Vagina (tissue), 2 donors: Measurements from ENCODE around the gene SERGEF. TPM values are rescaled to one million over a fixed set of nuclear protein-coding genes. Genes with fewer than 3 reads are reported as not detected.

Experiments used
- DNase-seq, 2 donors: peaks; one replicate each; pipeline ENCODE4 v3.0.0-alpha.2; 2017; ENCODE audit errors: extremely low spot score in 2 of 2
- H3K27ac ChIP-seq: fragments of 200-600 bp; sonication (generic); one replicate; pipeline ENCODE4 v1.5.1; 2019
- H3K27me3 ChIP-seq: fragments of 200-600 bp; sonication (generic); one replicate; pipeline ENCODE4 v1.5.1; 2019
- H3K36me3 ChIP-seq, 2 donors: fragments of 200-600 bp; sonication (generic); one replicate each; pipeline ENCODE4 v1.5.1; 2017 to 2019
- H3K4me1 ChIP-seq: fragments of 200-600 bp; sonication (generic); one replicate; pipeline ENCODE4 v1.5.1; 2019
- H3K4me3 ChIP-seq, 2 donors: fragments of 200-600 bp; sonication (generic); 1 replicate in 1 of 2; 2 replicates in 1 of 2; pipeline ENCODE4 v1.5.1; 2016 to 2019
- H3K9me3 ChIP-seq: fragments of 200-600 bp; sonication (generic); one replicate; pipeline ENCODE4 v1.5.1; 2019
- CTCF ChIP-seq, 3 experiments: fragments of 450-650 bp in 2 of 3; fragments of 200-600 bp in 1 of 3; sonication (generic) in 1 of 3; IDR thresholded peaks; one replicate each; pipeline ENCODE4 v1.5.1; 2017 to 2019; ENCODE audit warnings: antibody characterized with exemption in 3 of 3, mild to moderate bottlenecking in 2 of 3, moderate library complexity in 2 of 3
- POLR2A ChIP-seq, 2 donors: fragments of 450-650 bp; IDR thresholded peaks; one replicate each; pipeline ENCODE4 v1.6.1; 2017; ENCODE audit warnings: antibody characterized with exemption in 2 of 2, mild to moderate bottlenecking in 2 of 2, moderate library complexity in 2 of 2
- POLR2AphosphoS5 ChIP-seq, 2 donors: sonication (generic); formaldehyde crosslinking; IDR thresholded peaks; one replicate each; pipeline ENCODE4 v1.9.0; 2017; ENCODE audit warnings: antibody characterized with exemption in 2 of 2, mild to moderate bottlenecking in 2 of 2, low read depth in 1 of 2; ENCODE audit not compliant: insufficient read depth in 1 of 2
- intact Hi-C: fragments of 100-400 bp; cut with DNase I; formaldehyde crosslinking; loops from one replicate; pipeline ENCODE4 v1.15.1; 2023
- total RNA-seq: library from RNA; depleted of rRNA; stranded (reverse); fragments of >200 nt; gene quantifications from one replicate; pipeline ENCODE4 v1.2.3, GENCODE V29; 2016

SERGEF gene
- total RNA-seq, 1 donor from 2014 or later: 30.7 TPM

GRCh38 chr11:17852246-17852645 is 160.6 kb downstream of the SERGEF start:
- H3K36me3 ChIP-seq: no peaks in the 10 kb centered on the region
- no peak for DNase-seq
- TF ChIP-seq POLR2AphosphoS5 (IDR thresholded peaks at IDR 0.05; ENCODE audit: insufficient read depth in 1 of 2, low read depth in 1 of 2): no peak
- no peak overlapping the region for H3K4me3 ChIP-seq
- intact Hi-C loops: no loop called here
- H3K27me3 ChIP-seq: no peaks in the 10 kb centered on the region
- no peaks in the 10 kb centered on the region for H3K9me3 ChIP-seq
- H3K4me1 ChIP-seq: no peaks in the 10 kb centered on the region
- H3K27ac ChIP-seq: no peak overlapping the region

- TF ChIP-seq POLR2A (IDR thresholded peaks at IDR 0.05) (no peak), POLR2AphosphoS5 (IDR thresholded peaks at IDR 0.05; ENCODE audit: insufficient read depth in 1 of 2, low read depth in 1 of 2) (no peak), CTCF (IDR thresholded peaks at IDR 0.05) (no peak)
- Histone ChIP-seq H3K27ac (no peak overlapping the region), H3K4me1 (no peaks in the 10 kb centered on the region), H3K4me3 (no peak overlapping the region), H3K9me3 (no peaks in the 10 kb centered on the region), H3K36me3 (no peaks in the 10 kb centered on the region), H3K27me3 (no peaks in the 10 kb centered on the region)
- DNase-seq: no peak
- intact Hi-C loops: no loop called here
These were observed 161.2 kb downstream of the SERGEF start for GRCh38 chr11:17851697-17852096.

- no peaks in the 10 kb centered on the region for H3K36me3 ChIP-seq
- no peak overlapping the region for H3K27ac ChIP-seq
- peaks cover 6% of the 10 kb centered on the region for H3K4me1 ChIP-seq
- H3K4me3 ChIP-seq: no peak overlapping the region
- DNase-seq: no peak
- intact Hi-C loops: no loop called here
- H3K9me3 ChIP-seq: no peaks in the 10 kb centered on the region
- TF ChIP-seq CTCF (IDR thresholded peaks at IDR 0.05) (no peak), POLR2A (IDR thresholded peaks at IDR 0.05) (no peak), POLR2AphosphoS5 (IDR thresholded peaks at IDR 0.05; ENCODE audit: insufficient read depth in 1 of 2, low read depth in 1 of 2) (no peak)
- no peaks in the 10 kb centered on the region for H3K27me3 ChIP-seq
These were observed 162.5 kb downstream of the SERGEF start for GRCh38 chr11:17850336-17850735.

- H3K36me3 ChIP-seq: no peaks in the 10 kb centered on the region
- no peaks in the 10 kb centered on the region for H3K27me3 ChIP-seq
- H3K9me3 ChIP-seq: no peaks in the 10 kb centered on the region
- intact Hi-C loops: no loop called here
- H3K4me3 ChIP-seq: no peak overlapping the region
- H3K4me1 ChIP-seq: peaks cover 6% of the 10 kb centered on the region
- no peak for TF ChIP-seq POLR2AphosphoS5 (IDR thresholded peaks at IDR 0.05; ENCODE audit: insufficient read depth in 1 of 2, low read depth in 1 of 2)
- no peak for TF ChIP-seq POLR2A (IDR thresholded peaks at IDR 0.05)
- no peak for TF ChIP-seq CTCF (IDR thresholded peaks at IDR 0.05)
- DNase-seq: no peak
- H3K27ac ChIP-seq: no peak overlapping the region
These were observed 164.1 kb downstream of the SERGEF start for GRCh38 chr11:17848715-17849114.

- no peak overlapping the region for H3K4me3 ChIP-seq
- H3K36me3 ChIP-seq: no peaks in the 10 kb centered on the region
- intact Hi-C loops: no loop called here
- no peak overlapping the region for H3K27ac ChIP-seq
- no peak for TF ChIP-seq POLR2AphosphoS5 (IDR thresholded peaks at IDR 0.05; ENCODE audit: insufficient read depth in 1 of 2, low read depth in 1 of 2)
- TF ChIP-seq CTCF (IDR thresholded peaks at IDR 0.05): no peak
- TF ChIP-seq POLR2A (IDR thresholded peaks at IDR 0.05): no peak
- H3K9me3 ChIP-seq: no peaks in the 10 kb centered on the region
- H3K4me1 ChIP-seq: peaks cover 6% of the 10 kb centered on the region
- no peak for DNase-seq
- no peaks in the 10 kb centered on the region for H3K27me3 ChIP-seq
These were observed 165.9 kb downstream of the SERGEF start for GRCh38 chr11:17846852-17847453.
